Activated T-cell treated with anti-CD3 and anti-CD28 coated beads, Interleukin-2, amount 50 U/mL, for 72 hours (primary cell): ENCODE measurements around the gene TMEM52B. TPM values are rescaled to one million over a fixed set of nuclear protein-coding genes. Genes with fewer than 3 reads are reported as not detected.

Experiments used
- total RNA-seq, 2 donors: library from RNA; stranded (reverse); gene quantifications; one replicate each; pipeline ENCODE4 v1.2.3, GENCODE V29; 2022

The TMEM52B gene
- total RNA-seq, 2 donors from 2014 or later: not detected

Other genes starting within 250 kb of the TMEM52B start
- gene CLEC2A, start 246.7 kb upstream of the TMEM52B start, total RNA-seq: not detected
- under 1 TPM in 1 of 2 donors, not detected in 1; 0.16 TPM for gene CLEC12A, start 207.6 kb upstream of the TMEM52B start, total RNA-seq
- not detected for gene CLEC1B, start 179.9 kb upstream of the TMEM52B start, total RNA-seq
- gene CLEC12B, start 168.4 kb upstream of the TMEM52B start, total RNA-seq: not detected
- gene CLEC9A, start 148.3 kb upstream of the TMEM52B start, total RNA-seq: not detected
- gene CLEC1A, start 80.0 kb upstream of the TMEM52B start, total RNA-seq: not detected
- not detected for gene CLEC7A, start 48.8 kb upstream of the TMEM52B start, total RNA-seq
- gene OLR1, start 6.9 kb upstream of the TMEM52B start, total RNA-seq: not detected
- 10 to 100 TPM; 15.8 to 20.3 TPM for gene GABARAPL1, start 33.8 kb downstream of the TMEM52B start, total RNA-seq
- 1 to 10 TPM; 2.0 to 6.6 TPM for gene KLRD1, start 128.8 kb downstream of the TMEM52B start, total RNA-seq
- gene KLRK1, start 211.0 kb downstream of the TMEM52B start, total RNA-seq: 10 to 100 TPM; 18.9 to 23.6 TPM
- 1 to 10 TPM; 6.1 to 7.1 TPM for gene KLRC4, start 230.7 kb downstream of the TMEM52B start, total RNA-seq
- 1 to 10 TPM; 2.5 to 2.8 TPM for gene KLRC3, start 241.6 kb downstream of the TMEM52B start, total RNA-seq